ENCODE data around the gene MFSD8.
"Not testable (repeated sequence)": the region's sequence is repeated elsewhere in the genome, so short reads cannot be mapped to it uniquely, and the experiment has no call there.

GRCh38 chr4:127925720-127926119, 39.3 kb downstream of the MFSD8 start:
- TF ChIP-seq MAFK (IDR thresholded peaks at IDR 0.05; ENCODE audit: low read depth, low read length); CTCF (conservative IDR thresholded peaks at IDR 0.05; ENCODE audit: low read depth, low read length); FOS (IDR thresholded peaks at IDR 0.05; ENCODE audit: low read depth, low read length); RCOR1 (IDR thresholded peaks at IDR 0.05; ENCODE audit: insufficient replicate concordance, low read length); POLR2A (IDR thresholded peaks at IDR 0.05; ENCODE audit: low read depth, low read length); RFX5 (IDR thresholded peaks at IDR 0.05; ENCODE audit: low read depth, low read length); SMC3 (IDR thresholded peaks at IDR 0.05; ENCODE audit: low read depth, low read length); MAZ (IDR thresholded peaks at IDR 0.05; ENCODE audit: borderline replicate concordance, low read depth, low read length); USF2 (IDR thresholded peaks at IDR 0.05; ENCODE audit: low read depth, low read length); RAD21 (IDR thresholded peaks at IDR 0.05; ENCODE audit: low read length); MXI1 (IDR thresholded peaks at IDR 0.05; ENCODE audit: borderline replicate concordance, low read depth, low read length): not testable (repeated sequence)

All from IMR-90 (cell line).